SK-N-SH treated with all-trans-retinoic acid at 6 μM for 48 hours (cell line): Measurements from ENCODE around the gene CDT1.

Experiments used
- ARNTL ChIP-seq: fragments of 450-650 bp; formaldehyde crosslinking; IDR thresholded peaks from 2 replicates; pipeline ENCODE4 v1.5.0; 2020; ENCODE audit warnings: low read depth, mild to moderate bottlenecking, moderate library complexity, borderline replicate concordance
- CREB5 ChIP-seq: fragments of 250-450 bp; sonication (Bioruptor Pico); IDR thresholded peaks from 2 replicates; pipeline ENCODE4 v1.5.1; 2020; ENCODE audit warnings: low read depth, mild to moderate bottlenecking, moderate library complexity
- ESRRG ChIP-seq: fragments of 250-450 bp; sonication (Bioruptor Pico); IDR thresholded peaks from 2 replicates; pipeline ENCODE4 v1.6.1; 2021; ENCODE audit warnings: mild to moderate bottlenecking
- ISL1 ChIP-seq: fragments of 250-450 bp; sonication (Bioruptor Pico); IDR thresholded peaks from 2 replicates; pipeline ENCODE4 v2.1.2; 2022; ENCODE audit warnings: mild to moderate bottlenecking, moderate library complexity
- OSR1 ChIP-seq: fragments of 250-450 bp; sonication (Bioruptor Pico); IDR thresholded peaks from 2 replicates; pipeline ENCODE4 v1.8.0; 2022; ENCODE audit warnings: moderate library complexity, mild to moderate bottlenecking, inconsistent platforms
- PPARA ChIP-seq: fragments of 250-450 bp; sonication (Bioruptor Pico); IDR thresholded peaks from 2 replicates; pipeline ENCODE4 v1.5.0; 2020; ENCODE audit warnings: mild to moderate bottlenecking, borderline replicate concordance
- RARB ChIP-seq: fragments of 250-450 bp; sonication (Bioruptor Pico); IDR thresholded peaks from 2 replicates; pipeline ENCODE4 v1.8.0; 2021; ENCODE audit warnings: mild to moderate bottlenecking, moderate library complexity
- TOX ChIP-seq: fragments of 250-450 bp; sonication (Bioruptor Pico); IDR thresholded peaks from 2 replicates; pipeline ENCODE4 v1.8.0; 2021; ENCODE audit warnings: mild to moderate bottlenecking, moderate library complexity, borderline replicate concordance
- ZFP3 ChIP-seq: fragments of 250-450 bp; sonication (Bioruptor Pico); IDR thresholded peaks from 2 replicates; pipeline ENCODE4 v1.5.0; 2020; ENCODE audit warnings: mild to moderate bottlenecking, moderate library complexity
- ZFP30 ChIP-seq: fragments of 450-650 bp; formaldehyde crosslinking; IDR thresholded peaks from 2 replicates; pipeline ENCODE4 v1.5.0; 2022; ENCODE audit warnings: mild to moderate bottlenecking, moderate library complexity
- ZNF8 ChIP-seq: fragments of 450-650 bp; formaldehyde crosslinking; IDR thresholded peaks from 2 replicates; pipeline ENCODE4 v1.5.0; 2020; ENCODE audit warnings: mild to moderate bottlenecking, moderate library complexity
- TF ChIP-seq, protein P1 (sequence below): fragments of 250-450 bp; sonication (Bioruptor Pico); IDR thresholded peaks from 2 replicates; pipeline ENCODE4 v1.8.0; 2021; ENCODE audit warnings: low read depth, mild to moderate bottlenecking, moderate library complexity, borderline replicate concordance
- TF ChIP-seq, protein P2 (sequence below): fragments of 250-450 bp; sonication (Bioruptor Pico); IDR thresholded peaks from 2 replicates; pipeline ENCODE4 v1.8.0; 2020; ENCODE audit warnings: mild to moderate bottlenecking, moderate library complexity, borderline replicate concordance

DNA sequence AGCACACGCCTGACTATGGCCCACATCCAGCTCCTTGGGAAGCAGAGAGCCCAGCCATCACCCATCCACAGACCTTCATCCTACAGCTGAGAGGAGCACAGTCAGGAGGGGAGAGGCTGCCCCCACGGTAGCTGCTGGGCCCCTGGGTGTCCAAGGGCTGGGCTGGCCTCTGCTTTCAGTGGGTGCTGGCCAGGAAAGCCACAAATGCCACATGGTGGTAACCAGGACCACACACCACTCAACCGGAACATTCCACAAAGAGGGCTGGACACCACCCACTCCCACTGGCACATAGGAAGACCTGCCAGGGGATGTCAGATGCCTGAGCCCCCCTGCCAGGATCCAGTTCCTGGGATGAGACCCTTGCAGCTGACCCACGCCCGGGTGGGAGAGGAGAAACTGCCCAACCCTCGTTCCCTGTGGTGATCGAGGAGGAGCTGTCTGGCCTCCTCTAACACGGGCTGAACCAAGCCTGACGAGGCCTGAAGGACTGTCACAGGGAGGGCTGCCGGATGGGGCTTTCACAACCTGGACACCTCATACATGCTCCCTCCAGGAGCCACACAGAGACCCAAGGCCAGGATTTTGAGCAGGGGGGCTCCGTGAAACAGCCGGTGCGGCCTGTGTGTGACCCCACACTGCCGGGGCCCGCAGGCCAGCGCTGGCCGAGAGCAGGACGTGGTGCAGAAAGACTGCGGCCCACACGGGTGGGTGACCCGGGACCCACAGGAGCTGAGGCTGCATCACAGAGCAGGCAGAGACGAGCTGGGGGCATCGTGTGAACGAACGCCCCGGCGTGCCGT, 49.3 kb upstream of the CDT1 start:
- TF ChIP-seq ESRRG (CRISPR knock-in tag) = no peak
- TF ChIP-seq PPARA (CRISPR knock-in tag) = no peak
- TF ChIP-seq RARB (CRISPR knock-in tag) = no peak
- TF ChIP-seq ZFP30 = no peak
- TF ChIP-seq, protein P1, sequence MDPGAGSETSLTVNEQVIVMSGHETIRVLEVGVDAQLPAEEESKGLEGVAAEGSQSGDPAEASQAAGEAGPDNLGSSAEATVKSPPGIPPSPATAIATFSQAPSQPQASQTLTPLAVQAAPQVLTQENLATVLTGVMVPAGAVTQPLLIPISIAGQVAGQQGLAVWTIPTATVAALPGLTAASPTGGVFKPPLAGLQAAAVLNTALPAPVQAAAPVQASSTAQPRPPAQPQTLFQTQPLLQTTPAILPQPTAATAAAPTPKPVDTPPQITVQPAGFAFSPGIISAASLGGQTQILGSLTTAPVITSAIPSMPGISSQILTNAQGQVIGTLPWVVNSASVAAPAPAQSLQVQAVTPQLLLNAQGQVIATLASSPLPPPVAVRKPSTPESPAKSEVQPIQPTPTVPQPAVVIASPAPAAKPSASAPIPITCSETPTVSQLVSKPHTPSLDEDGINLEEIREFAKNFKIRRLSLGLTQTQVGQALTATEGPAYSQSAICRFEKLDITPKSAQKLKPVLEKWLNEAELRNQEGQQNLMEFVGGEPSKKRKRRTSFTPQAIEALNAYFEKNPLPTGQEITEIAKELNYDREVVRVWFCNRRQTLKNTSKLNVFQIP = no peak
- TF ChIP-seq, protein P2, sequence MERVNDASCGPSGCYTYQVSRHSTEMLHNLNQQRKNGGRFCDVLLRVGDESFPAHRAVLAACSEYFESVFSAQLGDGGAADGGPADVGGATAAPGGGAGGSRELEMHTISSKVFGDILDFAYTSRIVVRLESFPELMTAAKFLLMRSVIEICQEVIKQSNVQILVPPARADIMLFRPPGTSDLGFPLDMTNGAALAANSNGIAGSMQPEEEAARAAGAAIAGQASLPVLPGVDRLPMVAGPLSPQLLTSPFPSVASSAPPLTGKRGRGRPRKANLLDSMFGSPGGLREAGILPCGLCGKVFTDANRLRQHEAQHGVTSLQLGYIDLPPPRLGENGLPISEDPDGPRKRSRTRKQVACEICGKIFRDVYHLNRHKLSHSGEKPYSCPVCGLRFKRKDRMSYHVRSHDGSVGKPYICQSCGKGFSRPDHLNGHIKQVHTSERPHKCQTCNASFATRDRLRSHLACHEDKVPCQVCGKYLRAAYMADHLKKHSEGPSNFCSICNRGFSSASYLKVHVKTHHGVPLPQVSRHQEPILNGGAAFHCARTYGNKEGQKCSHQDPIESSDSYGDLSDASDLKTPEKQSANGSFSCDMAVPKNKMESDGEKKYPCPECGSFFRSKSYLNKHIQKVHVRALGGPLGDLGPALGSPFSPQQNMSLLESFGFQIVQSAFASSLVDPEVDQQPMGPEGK (CRISPR knock-in tag) = no peak
- TF ChIP-seq ISL1 (CRISPR knock-in tag) = no peak
- no peak for TF ChIP-seq ZNF8 (CRISPR knock-in tag)
- TF ChIP-seq ARNTL (CRISPR knock-in tag) = no peak
- no peak for TF ChIP-seq ZFP3 (CRISPR knock-in tag)
- no peak for TF ChIP-seq TOX (CRISPR knock-in tag)
- no peak for TF ChIP-seq CREB5 (CRISPR knock-in tag)
- no peak for TF ChIP-seq OSR1 (CRISPR knock-in tag)
